Measurements from ENCODE around the gene CCDC77.

GRCh38 chr12:422526-422925, 21.1 kb downstream of the CCDC77 start:
- no peak for TF ChIP-seq EP300 (IDR thresholded peaks at IDR 0.05)
- TF ChIP-seq CTCF (IDR thresholded peaks at IDR 0.05) = no peak
- no peak for TF ChIP-seq POLR2A (IDR thresholded peaks at IDR 0.05)

Data from ovary (tissue), 3 donors.